SU-DHL-6 (cell line): Measurements from ENCODE around the gene FGFR1OP2.

Source experiments
- H2AFZ ChIP-seq: fragments of 200-600 bp; sonication (generic); 2 replicates; pipeline ENCODE4 v1.6.1; 2014; ENCODE audit warnings: low read depth, mild to moderate bottlenecking, moderate library complexity, mixed read lengths, antibody characterized with exemption, low read length; ENCODE audit not compliant: severe bottlenecking
- H3F3A ChIP-seq: fragments of 200-600 bp; shearing (Covaris generic); 2 replicates; pipeline ENCODE4 v1.6.0; 2016; ENCODE audit warnings: antibody characterized with exemption, mild to moderate bottlenecking; ENCODE audit not compliant: insufficient read depth
- H3K27ac ChIP-seq: fragments of 200-600 bp; sonication (generic); 2 replicates; pipeline ENCODE4 v1.5.1; 2016; ENCODE audit warnings: low read depth, mild to moderate bottlenecking, low read length, moderate library complexity, mixed read lengths
- H3K27me3 ChIP-seq: fragments of 200-600 bp; sonication (generic), shearing (Covaris generic); 2 replicates; pipeline ENCODE4 v1.6.0; 2014; ENCODE audit warnings: mild to moderate bottlenecking, low read length
- H3K36me3 ChIP-seq: fragments of 200-600 bp; sonication (generic); 2 replicates; pipeline ENCODE4 v1.6.1; 2014; ENCODE audit warnings: mild to moderate bottlenecking, low read length, mixed read lengths
- H3K4me2 ChIP-seq: fragments of 300-600, 200-600 bp; shearing (Covaris generic), sonication (generic); 2 replicates; pipeline ENCODE4 v1.6.0; 2014; ENCODE audit warnings: low read length, low read depth, mild to moderate bottlenecking; ENCODE audit not compliant: poor library complexity, severe bottlenecking
- H3K4me3 ChIP-seq: fragments of 200-600 bp; sonication (generic); 2 replicates; pipeline ENCODE4 v1.5.1; 2014; ENCODE audit warnings: antibody characterized with exemption, low read length, mild to moderate bottlenecking, mixed read lengths; ENCODE audit not compliant: insufficient read depth, poor library complexity, severe bottlenecking
- H3K79me2 ChIP-seq: fragments of 200-600 bp; sonication (generic); 2 replicates; pipeline ENCODE4 v1.6.1; 2014; ENCODE audit warnings: mild to moderate bottlenecking, low read length, moderate library complexity; ENCODE audit not compliant: insufficient read depth
- H3K9ac ChIP-seq: fragments of 200-600 bp; sonication (generic); 2 replicates; pipeline ENCODE4 v1.7.0; 2014; ENCODE audit warnings: mild to moderate bottlenecking, low read length
- H3K9me2 ChIP-seq: fragments of 200-600 bp; sonication (generic); replicated peaks from 2 replicates; pipeline ENCODE4 v1.6.1; 2014; ENCODE audit warnings: low read length; ENCODE audit not compliant: insufficient read depth
- H3K9me3 ChIP-seq: fragments of 200-600 bp; sonication (generic); 2 replicates; pipeline ENCODE4 v1.6.1; 2014; ENCODE audit warnings: low read length, mixed read lengths; ENCODE audit not compliant: insufficient read depth
- H4K20me1 ChIP-seq: fragments of 200-600 bp; sonication (generic); 2 replicates; pipeline ENCODE4 v1.6.1; 2014; ENCODE audit warnings: low read depth, mild to moderate bottlenecking, antibody characterized with exemption, low read length, moderate library complexity, mixed read lengths
- EZH2phosphoT487 ChIP-seq: fragments of 200-600 bp; sonication (generic), shearing (Covaris generic); conservative IDR thresholded peaks from 2 replicates; pipeline ENCODE4 v1.6.1; 2018; ENCODE audit warnings: mild to moderate bottlenecking, antibody characterized with exemption, low read length, moderate library complexity, mixed read lengths
- TF ChIP-seq, protein P1 (sequence below): fragments of 200-600 bp; sonication (generic); IDR thresholded peaks from one replicate; pipeline ENCODE4 v1.5.1; 2017; ENCODE audit warnings: antibody characterized with exemption, mild to moderate bottlenecking, low read length, moderate library complexity; ENCODE audit not compliant: insufficient read depth, poor library complexity, severe bottlenecking

FGFR1OP2 gene

DNA sequence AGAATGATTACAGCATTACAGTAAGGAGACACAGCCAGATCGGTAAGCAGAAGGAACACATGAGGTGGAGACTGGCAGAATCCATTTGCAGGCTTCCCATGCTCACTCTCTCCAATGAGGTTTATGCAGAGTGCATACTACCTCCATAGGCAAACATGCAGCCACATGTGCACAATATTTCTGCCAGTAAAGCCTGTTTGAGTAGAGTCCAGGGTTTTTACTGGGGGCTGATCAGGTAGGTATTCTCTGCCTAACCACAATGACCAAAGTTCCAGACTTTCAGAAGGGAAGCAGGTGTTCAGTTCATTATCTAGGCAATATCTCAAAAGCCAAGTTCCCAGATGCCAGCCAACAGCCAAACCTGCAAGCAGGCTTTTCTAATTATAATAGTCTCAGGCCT lies 31.6 kb upstream of the FGFR1OP2 start:
- Histone ChIP-seq H3K36me3 (peaks cover 66% of the 10 kb centered on the region), H3K27ac (no peak overlapping the region), H3K9me2 (no peaks in the 10 kb centered on the region), H3K4me2 (no peak overlapping the region), H3F3A (0 out of 2 replicates have a peak, but pooled peaks cover 10% of the 10 kb centered on the region), H3K9me3 (no peaks in the 10 kb centered on the region), H4K20me1 (0 out of 2 replicates have a peak, but pooled peaks cover 3% of the 10 kb centered on the region), H3K9ac (no peak overlapping the region), H2AFZ (no peak overlapping the region), H3K4me3 (no peak overlapping the region), H3K79me2 (no peaks in the 10 kb centered on the region), H3K27me3 (no peaks in the 10 kb centered on the region)
- TF ChIP-seq, protein P1, sequence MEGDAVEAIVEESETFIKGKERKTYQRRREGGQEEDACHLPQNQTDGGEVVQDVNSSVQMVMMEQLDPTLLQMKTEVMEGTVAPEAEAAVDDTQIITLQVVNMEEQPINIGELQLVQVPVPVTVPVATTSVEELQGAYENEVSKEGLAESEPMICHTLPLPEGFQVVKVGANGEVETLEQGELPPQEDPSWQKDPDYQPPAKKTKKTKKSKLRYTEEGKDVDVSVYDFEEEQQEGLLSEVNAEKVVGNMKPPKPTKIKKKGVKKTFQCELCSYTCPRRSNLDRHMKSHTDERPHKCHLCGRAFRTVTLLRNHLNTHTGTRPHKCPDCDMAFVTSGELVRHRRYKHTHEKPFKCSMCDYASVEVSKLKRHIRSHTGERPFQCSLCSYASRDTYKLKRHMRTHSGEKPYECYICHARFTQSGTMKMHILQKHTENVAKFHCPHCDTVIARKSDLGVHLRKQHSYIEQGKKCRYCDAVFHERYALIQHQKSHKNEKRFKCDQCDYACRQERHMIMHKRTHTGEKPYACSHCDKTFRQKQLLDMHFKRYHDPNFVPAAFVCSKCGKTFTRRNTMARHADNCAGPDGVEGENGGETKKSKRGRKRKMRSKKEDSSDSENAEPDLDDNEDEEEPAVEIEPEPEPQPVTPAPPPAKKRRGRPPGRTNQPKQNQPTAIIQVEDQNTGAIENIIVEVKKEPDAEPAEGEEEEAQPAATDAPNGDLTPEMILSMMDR: no peak
- no peak for TF ChIP-seq EZH2phosphoT487

DNA sequence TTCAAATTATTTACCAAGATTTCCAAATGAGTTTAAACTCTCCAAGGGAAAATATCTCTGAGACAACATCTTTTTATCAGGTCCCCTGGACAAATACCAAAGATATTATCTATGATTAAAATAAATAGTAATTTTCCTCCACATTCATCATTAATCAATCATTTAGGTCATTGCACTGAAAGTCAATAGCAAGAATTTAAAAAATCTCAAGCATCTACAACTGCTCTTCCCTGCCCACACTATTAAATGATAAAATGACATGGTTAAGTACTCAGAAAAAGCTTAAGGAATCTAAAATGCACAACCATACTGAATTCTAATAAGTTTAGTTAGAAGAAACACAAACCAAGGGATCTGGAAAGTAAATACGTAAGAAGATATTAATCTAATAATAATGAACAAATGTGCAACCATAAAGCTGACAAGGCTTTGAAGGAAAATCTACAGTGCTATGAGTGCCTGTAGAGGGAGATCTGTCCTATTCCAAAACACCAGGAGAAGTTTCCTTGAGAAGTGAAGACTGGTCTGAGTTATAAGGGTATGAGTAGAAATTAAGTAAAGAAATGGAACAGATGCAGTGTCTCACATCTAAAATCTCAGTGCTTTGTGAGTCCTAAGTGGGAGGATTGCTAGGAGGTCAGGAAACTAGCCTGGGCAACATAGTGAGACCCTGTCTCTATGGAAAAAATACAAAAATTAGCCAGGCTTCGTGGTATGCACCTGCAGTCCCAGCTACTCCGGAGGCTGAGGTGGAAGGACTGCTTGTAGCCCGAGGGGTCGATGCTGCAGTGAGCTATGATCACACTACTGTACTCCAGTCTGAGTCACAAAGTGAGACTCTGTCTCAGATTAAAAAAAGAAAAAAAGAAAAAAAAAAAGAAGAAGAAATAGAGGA lies 19.7 kb upstream of the FGFR1OP2 start:
- H3K27me3 ChIP-seq: no peaks in the 10 kb centered on the region
- TF ChIP-seq, protein P1: no peak
- no peak for TF ChIP-seq EZH2phosphoT487
- H3F3A ChIP-seq: peaks cover 12% of the 10 kb centered on the region; the same call in 1 of the 2 replicates
- no peak overlapping the region for H3K27ac ChIP-seq
- no peaks in the 10 kb centered on the region for H3K79me2 ChIP-seq
- 0 out of 2 replicates have a peak, but pooled peaks cover 5% of the 10 kb centered on the region for H4K20me1 ChIP-seq
- H3K36me3 ChIP-seq: peaks cover 56% of the 10 kb centered on the region
- H3K9me2 ChIP-seq: no peaks in the 10 kb centered on the region
- no peaks in the 10 kb centered on the region for H3K9me3 ChIP-seq
- H2AFZ ChIP-seq: no peak overlapping the region
- no peak overlapping the region for H3K4me2 ChIP-seq
- H3K9ac ChIP-seq: no peak overlapping the region
- H3K4me3 ChIP-seq: no peak overlapping the region

DNA sequence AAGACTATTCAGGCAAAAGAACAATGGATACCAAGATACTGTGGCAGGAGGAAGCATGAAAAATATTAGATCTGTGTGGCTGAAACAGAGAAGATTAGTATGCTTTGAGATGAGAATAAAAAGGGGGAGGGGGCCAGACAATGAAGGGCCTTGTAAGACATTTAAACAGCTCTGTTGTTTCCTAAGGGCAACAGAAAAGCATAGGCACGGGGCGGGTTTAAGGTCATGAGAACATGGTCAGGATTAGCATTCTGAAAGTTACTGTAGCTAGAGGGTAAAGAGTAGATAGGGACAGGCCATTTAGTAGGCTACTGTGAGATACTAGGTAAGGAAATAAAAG lies 19.1 kb upstream of the FGFR1OP2 start:
- H3K9me2 ChIP-seq: no peaks in the 10 kb centered on the region
- H3K36me3 ChIP-seq: peaks cover 55% of the 10 kb centered on the region
- no peak overlapping the region for H3K27ac ChIP-seq
- H3K4me3 ChIP-seq: no peak overlapping the region
- H4K20me1 ChIP-seq: 0 out of 2 replicates have a peak, but pooled peaks cover 5% of the 10 kb centered on the region
- no peaks in the 10 kb centered on the region for H3K9me3 ChIP-seq
- H3K9ac ChIP-seq: no peak overlapping the region
- no peak overlapping the region for H2AFZ ChIP-seq
- H3K27me3 ChIP-seq: no peaks in the 10 kb centered on the region
- no peak for TF ChIP-seq EZH2phosphoT487
- TF ChIP-seq, protein P1: no peak
- peaks cover 15% of the 10 kb centered on the region; the same call in 1 of the 2 replicates for H3F3A ChIP-seq
- H3K4me2 ChIP-seq: no peak overlapping the region
- no peaks in the 10 kb centered on the region for H3K79me2 ChIP-seq
